Parathyroid adenoma (tissue), 2 donors: ENCODE measurements around the gene DOCK3.

Experiments used
- H2AFZ ChIP-seq: fragments of 300-600 bp; sonication (generic); one replicate; pipeline ENCODE4 v1.7.0; 2017; ENCODE audit warnings: antibody characterized with exemption, mild to moderate bottlenecking
- H3K27ac ChIP-seq: fragments of 300-600 bp; sonication (generic); one replicate; pipeline ENCODE4 v1.7.0; 2017
- H3K27me3 ChIP-seq: fragments of 300-600 bp; sonication (generic); one replicate; pipeline ENCODE4 v1.7.0; 2017; ENCODE audit warnings: low read length; ENCODE audit not compliant: control insufficient read depth, insufficient read depth
- H3K36me3 ChIP-seq: fragments of 300-600 bp; sonication (generic); one replicate; pipeline ENCODE4 v1.7.0; 2017; ENCODE audit warnings: low read length; ENCODE audit not compliant: control insufficient read depth, insufficient read depth
- H3K4me1 ChIP-seq: fragments of 300-600 bp; sonication (generic); one replicate; pipeline ENCODE4 v1.7.0; 2017; ENCODE audit warnings: control low read depth
- H3K4me2 ChIP-seq: fragments of 300-600 bp; sonication (generic); one replicate; pipeline ENCODE4 v1.7.0; 2017; ENCODE audit warnings: low read length
- H3K4me3 ChIP-seq: fragments of 300-600 bp; sonication (generic); one replicate; pipeline ENCODE4 v1.7.0; 2017; ENCODE audit warnings: low read depth, low read length
- H3K79me2 ChIP-seq: fragments of 300-600 bp; sonication (generic); one replicate; pipeline ENCODE4 v1.7.0; 2017; ENCODE audit warnings: control low read depth
- H3K9ac ChIP-seq: fragments of 300-600 bp; sonication (generic); one replicate; pipeline ENCODE4 v1.7.0; 2017; ENCODE audit warnings: mild to moderate bottlenecking
- H3K9me3 ChIP-seq: fragments of 300-600 bp; sonication (generic); one replicate; pipeline ENCODE4 v1.7.0; 2017; ENCODE audit warnings: low read length; ENCODE audit not compliant: control insufficient read depth
- TF ChIP-seq, protein P1 (sequence below): fragments of 300-600 bp; sonication (generic); IDR thresholded peaks from one replicate; pipeline ENCODE4 v1.7.0; 2017; ENCODE audit warnings: antibody characterized with exemption, mild to moderate bottlenecking
- donor health status: primary hyperparathyroidism.

The DOCK3 gene

DNA sequence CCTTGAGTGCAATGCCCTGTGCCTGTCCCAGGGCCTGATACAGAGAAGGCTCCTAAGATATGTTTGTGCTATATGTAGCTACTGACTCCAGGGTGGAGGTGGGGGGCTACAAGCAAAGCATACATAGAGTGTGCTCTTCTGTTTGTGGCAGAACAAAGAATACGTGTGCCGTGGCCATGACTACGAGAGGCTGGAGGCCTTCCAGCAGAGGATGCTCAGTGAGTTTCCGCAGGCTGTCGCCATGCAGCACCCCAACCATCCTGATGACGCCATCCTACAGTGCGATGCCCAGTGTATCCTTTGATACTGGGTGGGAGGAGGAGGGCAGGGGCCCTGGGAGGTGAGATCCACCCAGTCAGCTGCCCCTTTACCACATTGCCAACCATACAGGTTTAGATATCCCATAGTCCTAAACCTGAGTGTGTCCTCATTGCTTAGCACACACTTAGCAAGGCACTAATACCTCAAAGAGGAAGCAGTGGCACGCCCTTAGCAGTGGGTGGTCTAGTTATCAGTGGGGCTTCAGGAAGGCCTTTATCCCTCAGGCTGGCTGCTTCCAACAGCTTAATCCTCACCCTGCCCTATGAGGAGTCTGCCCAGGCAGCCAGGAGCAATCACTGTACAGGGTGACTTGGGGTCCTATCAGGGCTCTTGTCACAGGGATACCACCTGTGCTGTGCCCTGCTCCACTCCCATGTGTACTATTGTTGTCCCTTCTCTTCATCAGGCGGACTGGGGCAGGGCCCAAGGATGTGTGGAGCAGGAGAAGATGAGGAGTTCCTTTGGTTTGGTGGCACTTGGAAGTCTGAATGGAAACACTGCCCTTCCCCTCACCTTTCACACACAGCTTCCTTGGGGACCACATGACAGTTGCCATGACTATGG, 680.2 kb downstream of the DOCK3 start:
- H3K9me3 ChIP-seq: no peaks in the 10 kb centered on the region
- H2AFZ ChIP-seq: no peak overlapping the region
- TF ChIP-seq, protein P1, sequence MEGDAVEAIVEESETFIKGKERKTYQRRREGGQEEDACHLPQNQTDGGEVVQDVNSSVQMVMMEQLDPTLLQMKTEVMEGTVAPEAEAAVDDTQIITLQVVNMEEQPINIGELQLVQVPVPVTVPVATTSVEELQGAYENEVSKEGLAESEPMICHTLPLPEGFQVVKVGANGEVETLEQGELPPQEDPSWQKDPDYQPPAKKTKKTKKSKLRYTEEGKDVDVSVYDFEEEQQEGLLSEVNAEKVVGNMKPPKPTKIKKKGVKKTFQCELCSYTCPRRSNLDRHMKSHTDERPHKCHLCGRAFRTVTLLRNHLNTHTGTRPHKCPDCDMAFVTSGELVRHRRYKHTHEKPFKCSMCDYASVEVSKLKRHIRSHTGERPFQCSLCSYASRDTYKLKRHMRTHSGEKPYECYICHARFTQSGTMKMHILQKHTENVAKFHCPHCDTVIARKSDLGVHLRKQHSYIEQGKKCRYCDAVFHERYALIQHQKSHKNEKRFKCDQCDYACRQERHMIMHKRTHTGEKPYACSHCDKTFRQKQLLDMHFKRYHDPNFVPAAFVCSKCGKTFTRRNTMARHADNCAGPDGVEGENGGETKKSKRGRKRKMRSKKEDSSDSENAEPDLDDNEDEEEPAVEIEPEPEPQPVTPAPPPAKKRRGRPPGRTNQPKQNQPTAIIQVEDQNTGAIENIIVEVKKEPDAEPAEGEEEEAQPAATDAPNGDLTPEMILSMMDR: no peak
- no peaks in the 10 kb centered on the region for H3K79me2 ChIP-seq
- H3K27me3 ChIP-seq: no peaks in the 10 kb centered on the region
- H3K27ac ChIP-seq: no peak overlapping the region
- H3K4me3 ChIP-seq: no peak overlapping the region
- peaks cover 11% of the 10 kb centered on the region for H3K4me1 ChIP-seq
- no peaks in the 10 kb centered on the region for H3K36me3 ChIP-seq
- H3K9ac ChIP-seq: no peak overlapping the region
- H3K4me2 ChIP-seq: no peak overlapping the region

DNA sequence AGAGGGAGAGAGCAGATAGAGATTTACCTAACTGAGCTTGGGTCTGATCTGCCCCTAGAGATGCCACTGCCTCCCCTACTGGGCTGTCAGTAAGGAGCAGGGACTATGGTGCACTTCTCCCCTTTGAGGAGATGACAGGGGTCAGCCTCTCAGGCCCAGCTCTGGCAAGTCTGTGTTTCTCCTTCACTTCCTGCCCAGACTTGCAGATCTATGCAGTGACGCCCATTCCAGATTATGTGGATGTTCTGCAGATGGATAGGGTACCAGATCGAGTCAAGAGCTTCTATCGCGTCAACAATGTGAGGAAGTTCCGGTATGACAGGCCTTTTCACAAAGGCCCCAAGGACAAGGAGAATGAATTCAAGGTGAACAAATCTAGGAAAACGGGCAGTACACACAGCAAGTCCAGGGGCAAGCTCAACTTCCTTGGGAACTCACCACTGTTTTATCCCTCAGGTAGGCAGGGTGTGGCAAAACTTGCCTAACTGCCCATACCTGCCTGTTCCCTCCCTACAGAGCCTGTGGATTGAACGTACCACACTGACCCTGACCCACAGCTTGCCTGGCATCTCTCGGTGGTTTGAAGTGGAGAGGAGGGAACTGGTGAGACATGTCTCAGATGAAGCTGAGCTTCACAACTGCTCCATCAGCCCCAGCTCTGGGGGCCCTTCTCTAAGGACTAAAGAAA, 681.3 kb downstream of the DOCK3 start:
- no peak overlapping the region for H3K27ac ChIP-seq
- TF ChIP-seq, protein P1: no peak

DNA sequence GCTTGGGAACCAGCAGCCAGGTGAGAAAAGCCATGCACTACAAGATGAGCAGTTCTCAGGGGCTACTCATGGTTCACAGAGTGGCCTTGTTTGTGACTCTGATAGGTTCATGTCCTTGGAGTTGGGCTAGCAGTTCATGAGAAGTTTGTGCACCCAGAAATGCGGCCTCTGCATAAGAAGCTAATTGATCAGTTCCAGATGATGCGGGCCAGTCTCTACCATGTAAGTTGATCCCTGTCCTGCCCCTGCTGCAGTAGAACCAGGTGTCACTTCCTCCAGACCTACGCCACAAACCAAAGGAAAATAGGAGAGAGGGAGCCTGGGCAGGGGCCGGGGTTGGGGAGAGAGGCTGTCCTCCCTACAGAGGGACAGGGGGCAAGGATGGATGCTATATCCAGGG, 683.1 kb downstream of the DOCK3 start:
- H3K36me3 ChIP-seq: no peaks in the 10 kb centered on the region
- no peaks in the 10 kb centered on the region for H3K27me3 ChIP-seq
- no peak overlapping the region for H3K4me3 ChIP-seq

More for the DNA sequence above, 681.3 kb downstream of the DOCK3 start:
- no peaks in the 10 kb centered on the region for H3K27me3 ChIP-seq
- H3K9ac ChIP-seq: no peak overlapping the region
- H3K4me3 ChIP-seq: no peak overlapping the region
- peaks cover 11% of the 10 kb centered on the region for H3K4me1 ChIP-seq
- H2AFZ ChIP-seq: no peak overlapping the region
- H3K9me3 ChIP-seq: no peaks in the 10 kb centered on the region
- H3K4me2 ChIP-seq: no peak overlapping the region
- H3K79me2 ChIP-seq: no peaks in the 10 kb centered on the region
- H3K36me3 ChIP-seq: no peaks in the 10 kb centered on the region

DNA sequence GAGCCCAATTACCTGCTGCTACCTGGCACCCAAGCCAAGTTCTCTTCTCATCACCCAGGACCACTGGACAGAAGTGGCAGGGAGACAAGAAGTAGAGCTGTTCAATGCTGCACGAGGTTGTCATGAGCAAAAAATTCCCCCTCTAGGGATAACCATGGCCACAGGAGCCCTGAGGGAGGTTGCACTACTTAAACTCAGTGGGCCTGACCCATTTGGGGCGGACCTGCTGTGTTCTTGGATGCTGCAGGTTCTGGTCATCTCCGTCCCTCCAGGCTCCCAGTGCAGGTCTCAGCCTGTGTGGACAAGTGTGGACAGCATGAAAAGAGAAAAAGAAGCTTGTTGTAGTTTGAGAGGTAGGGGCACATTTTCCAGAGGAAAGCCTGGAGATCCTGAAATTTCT, 684.3 kb downstream of the DOCK3 start:
- Histone ChIP-seq H3K4me2 (no peak overlapping the region), H3K27me3 (no peaks in the 10 kb centered on the region), H2AFZ (no peak overlapping the region), H3K9me3 (no peaks in the 10 kb centered on the region), H3K79me2 (no peaks in the 10 kb centered on the region), H3K9ac (no peak overlapping the region), H3K4me3 (no peak overlapping the region), H3K36me3 (no peaks in the 10 kb centered on the region), H3K27ac (no peak overlapping the region), H3K4me1 (no peaks in the 10 kb centered on the region)
- TF ChIP-seq, protein P1: no peak

More for the DNA sequence above, 683.1 kb downstream of the DOCK3 start:
- no peaks in the 10 kb centered on the region for H3K79me2 ChIP-seq
- TF ChIP-seq, protein P1: no peak
- H3K4me1 ChIP-seq: peaks cover 7% of the 10 kb centered on the region
- no peaks in the 10 kb centered on the region for H3K9me3 ChIP-seq
- H3K9ac ChIP-seq: no peak overlapping the region
- H3K4me2 ChIP-seq: no peak overlapping the region
- H3K27ac ChIP-seq: no peak overlapping the region
- H2AFZ ChIP-seq: no peak overlapping the region
